T-helper 1 cell treated with Interleukin-12 subunit alpha and Interleukin-12 subunit beta and Interleukin-4 antibody, amounts not matched to agents 30 ng/mL and 1 ng/mL, for 36 hours (primary cell): Measurements from ENCODE around the gene U2AF1L4. TPM values are rescaled to one million over a fixed set of nuclear protein-coding genes. Genes with fewer than 3 reads are reported as not detected.

Experiments used
- intact Hi-C: fragments of 100-400 bp; cut with micrococcal nuclease; formaldehyde crosslinking; loops from one replicate; pipeline ENCODE4 v1.15.1; 2024
- total RNA-seq: library from RNA; stranded (reverse); gene quantifications from 2 replicates; pipeline ENCODE4 v1.2.3, GENCODE V29; 2022

The U2AF1L4 gene
- total RNA-seq, 1 donor from 2014 or later: 33.7 TPM

DNA sequence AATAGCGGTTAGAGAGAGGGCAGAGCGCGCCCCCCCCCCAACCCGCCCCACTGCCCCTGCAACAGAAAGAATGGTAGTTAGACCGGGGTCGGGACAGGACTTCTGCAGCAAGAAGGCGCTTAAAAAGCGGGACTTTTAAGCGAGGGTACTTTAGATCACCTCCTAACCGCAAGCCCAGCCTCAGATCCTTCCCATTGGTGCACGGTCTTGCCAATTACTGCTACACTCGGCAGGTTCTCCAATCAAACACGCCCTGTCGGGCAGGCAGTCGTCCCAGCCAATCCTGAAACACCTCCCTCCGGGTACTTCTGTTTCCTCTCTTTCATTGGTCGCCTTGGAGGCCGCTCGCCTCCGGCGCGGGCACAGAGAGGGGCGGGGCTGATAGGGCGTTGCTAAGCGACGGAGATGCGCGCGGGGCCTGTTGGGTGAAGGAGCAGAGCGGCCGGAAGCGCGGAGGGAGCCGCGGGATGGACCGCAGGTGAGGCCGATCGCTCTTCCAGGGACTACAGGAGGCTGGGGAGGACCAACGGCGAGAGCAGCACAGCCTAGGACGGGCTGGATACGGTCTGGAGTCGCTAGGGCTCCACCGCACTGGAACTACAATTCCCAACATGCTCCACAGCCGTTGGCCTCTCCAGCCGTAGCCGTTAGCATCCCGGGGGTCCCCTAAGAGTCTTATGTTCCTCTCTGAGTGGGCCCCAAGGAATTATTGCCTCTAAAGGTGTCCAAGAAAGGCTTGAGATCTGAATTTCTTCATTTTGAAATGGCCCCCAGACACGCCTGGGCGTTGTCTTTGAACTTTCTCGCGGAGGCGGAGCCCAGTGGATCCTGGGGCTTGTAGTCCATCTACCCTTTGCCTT lies 12.8 kb upstream of the U2AF1L4 start, which contains the start of gene PROSER3:
Gene PROSER3, plus strand, starts transcription at position 428 of the 860 bp plus-strand sequence. Its CDS starts 40 bp downstream, at position 468.
- intact Hi-C loops: loop anchor here (1.0 kb wide), 9 partner anchors 10 to 357 kb away; partner anchors contain the start of genes ARHGAP33, HAUS5, LIN37 and SDHAF1

DNA sequence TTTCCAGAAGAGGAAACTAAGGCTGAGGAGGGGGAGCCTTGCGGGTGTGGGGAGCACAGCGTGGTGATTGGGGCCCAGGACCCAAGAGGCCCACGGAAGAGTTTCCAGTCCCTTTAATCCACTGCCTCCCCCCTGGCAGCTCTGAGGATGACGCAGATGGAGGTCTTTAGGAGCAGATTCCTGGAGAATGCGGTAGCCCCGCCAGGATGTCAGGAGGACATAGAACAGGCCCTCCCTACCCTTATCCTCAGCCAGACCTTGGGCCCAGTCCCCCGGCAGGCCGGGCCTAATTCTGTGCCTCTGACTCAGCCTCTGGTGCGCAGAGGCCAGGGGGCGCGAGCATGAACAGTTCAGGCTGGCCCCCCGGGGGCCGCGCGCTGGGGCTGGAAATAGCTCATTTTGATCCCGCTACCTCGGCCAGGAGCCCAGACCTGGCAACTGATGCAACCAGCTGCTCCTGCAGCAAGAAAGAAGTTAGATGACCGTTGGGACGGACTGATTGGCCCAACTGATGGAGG lies 12.1 kb upstream of the U2AF1L4 start:
- intact Hi-C loops: no loop called here

DNA sequence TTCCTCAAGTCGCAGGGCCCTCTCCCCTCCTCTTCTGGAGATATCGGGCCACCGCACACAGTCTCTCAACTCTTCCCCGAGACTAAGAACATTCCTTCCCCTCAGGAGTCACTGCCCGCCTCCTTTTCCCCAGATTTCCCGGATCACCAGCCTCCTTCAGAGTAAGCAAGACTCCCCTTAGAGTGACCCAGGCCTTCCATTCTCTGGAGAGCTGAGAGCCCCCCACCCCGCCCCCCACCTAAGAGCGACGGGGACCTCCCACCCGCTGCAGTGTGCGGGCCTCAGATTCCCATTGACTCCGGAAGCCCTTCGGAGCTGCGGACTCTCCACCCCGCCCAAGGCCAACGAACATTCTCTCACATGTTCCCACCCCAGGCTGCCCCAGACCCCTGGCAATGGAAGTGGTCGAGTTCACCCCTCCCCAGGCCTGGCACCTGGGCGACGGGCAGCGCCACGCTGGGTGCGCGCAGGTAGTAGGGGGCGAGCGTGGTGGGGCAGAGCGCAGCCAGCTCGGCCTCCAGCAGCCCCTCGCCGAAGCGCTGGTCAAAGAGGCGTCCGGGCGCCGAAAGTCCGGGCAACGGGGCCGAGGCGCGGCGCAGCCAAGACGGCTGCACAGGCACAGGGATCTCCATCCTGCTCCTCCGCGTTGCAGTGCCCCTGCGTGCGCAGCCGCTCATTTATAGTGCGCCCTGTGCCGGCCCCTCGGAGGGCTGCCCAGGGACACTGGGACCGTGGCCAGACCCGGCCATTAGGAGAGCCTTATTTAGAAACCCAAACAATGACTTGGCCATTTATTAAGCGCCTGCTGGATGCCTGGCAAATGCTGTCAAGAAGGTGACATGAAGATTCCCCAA lies 11.4 kb upstream of the U2AF1L4 start, which contains the start of gene HSPB6:
Gene HSPB6, minus strand, starts transcription at position 653 of the 854 bp plus-strand sequence. Its CDS starts 21 bp downstream, at position 632.
- intact Hi-C loops: no loop called here

DNA sequence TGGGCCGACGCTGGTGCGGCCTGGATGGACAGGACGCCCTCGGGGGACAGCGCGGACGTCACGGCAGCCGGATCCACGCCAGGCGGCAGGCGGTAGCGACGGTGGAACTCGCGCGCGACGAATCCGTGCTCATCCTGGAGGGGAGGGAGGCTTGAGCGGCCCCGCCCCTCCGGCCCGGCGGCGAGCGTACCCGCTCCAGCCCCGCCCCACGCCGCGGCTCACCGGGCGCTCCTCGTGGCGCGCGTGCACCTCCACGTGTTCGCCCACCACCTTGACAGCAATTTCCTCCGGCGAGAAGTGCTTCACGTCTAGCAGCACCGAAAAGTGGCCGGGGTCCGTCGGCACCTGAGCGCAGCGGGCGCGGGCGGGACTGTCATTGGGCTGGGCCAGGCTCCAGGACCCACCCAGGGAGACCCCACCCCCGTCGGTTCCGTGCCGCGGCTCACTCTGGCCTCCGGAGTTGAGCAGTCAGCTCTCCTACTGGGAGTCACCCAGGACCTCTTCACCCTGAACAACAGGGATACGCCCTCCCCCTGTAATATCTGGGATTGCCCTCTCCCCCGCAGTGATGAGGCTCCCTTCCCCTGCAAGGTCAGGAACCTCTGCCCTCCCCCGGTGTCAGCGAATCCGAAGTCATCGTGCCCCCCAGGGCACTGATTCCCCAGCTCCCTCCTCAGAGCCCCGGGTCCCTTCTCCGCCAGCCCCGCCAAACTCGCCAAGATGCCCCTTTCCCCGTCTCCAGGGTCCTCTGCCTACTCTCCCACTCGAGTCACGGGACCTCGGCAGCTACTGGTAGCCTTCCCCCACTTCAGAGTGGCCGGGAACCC lies 10.5 kb upstream of the U2AF1L4 start:
- intact Hi-C loops: no loop called here

DNA sequence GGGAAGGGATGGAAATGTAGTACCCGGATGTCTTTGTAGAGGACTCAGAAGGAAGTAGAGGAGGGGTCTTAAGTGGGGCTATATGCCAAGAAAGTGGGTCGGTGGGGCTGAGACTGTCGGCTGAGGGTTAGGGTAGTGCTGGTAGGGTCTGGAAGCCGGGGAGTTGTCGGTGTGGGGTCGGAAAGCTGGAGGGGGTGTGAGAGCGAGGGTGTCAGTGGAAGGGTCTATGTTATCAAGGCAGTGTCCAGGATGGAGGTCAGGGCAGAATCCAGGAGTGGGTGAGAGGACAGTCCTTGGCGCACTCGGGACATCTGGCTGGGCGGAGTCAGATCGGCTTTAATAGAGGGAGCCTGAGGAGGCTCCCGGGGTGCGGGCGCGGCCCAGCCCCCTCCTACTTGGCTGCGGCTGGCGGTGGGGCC lies 9.9 kb upstream of the U2AF1L4 start:
- intact Hi-C loops: no loop called here

DNA sequence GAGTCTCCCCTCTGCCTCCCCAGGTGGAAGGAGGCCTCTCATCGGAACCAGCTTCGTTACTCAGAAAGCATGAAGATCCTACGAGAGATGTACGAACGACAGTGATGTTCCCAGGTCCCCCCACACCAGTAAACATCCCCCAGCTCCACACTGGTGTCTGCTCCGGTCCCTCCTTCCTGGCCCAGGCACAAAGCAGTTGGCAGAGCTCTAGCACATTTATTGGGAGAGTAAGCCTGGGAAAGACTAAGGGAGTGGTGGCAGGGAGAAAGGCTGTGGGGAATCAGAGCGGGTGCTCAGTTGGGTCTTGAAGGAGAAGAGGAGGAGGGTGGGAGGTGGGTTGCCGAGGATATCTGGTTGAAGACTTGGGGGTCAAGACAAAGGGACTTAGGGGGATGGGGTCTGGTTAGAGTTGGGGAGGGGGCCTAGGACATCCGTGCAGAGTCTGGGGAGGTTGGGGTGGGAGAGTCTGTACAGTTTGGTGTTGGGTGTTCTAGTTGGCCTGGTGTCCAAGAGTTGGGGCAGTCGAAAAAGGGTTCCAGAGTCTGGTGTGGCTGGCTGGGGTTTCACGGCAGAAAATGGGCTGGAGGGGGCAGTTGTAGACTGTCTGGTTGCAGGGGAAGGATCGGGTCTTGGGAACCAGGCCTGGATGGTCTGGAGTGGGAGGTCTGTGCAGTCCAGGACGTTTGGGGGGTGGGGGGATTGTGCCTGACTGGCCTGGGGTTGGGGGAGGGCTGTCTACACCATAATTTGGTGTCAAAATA lies 9.3 kb upstream of the U2AF1L4 start:
- intact Hi-C loops: no loop called here

DNA sequence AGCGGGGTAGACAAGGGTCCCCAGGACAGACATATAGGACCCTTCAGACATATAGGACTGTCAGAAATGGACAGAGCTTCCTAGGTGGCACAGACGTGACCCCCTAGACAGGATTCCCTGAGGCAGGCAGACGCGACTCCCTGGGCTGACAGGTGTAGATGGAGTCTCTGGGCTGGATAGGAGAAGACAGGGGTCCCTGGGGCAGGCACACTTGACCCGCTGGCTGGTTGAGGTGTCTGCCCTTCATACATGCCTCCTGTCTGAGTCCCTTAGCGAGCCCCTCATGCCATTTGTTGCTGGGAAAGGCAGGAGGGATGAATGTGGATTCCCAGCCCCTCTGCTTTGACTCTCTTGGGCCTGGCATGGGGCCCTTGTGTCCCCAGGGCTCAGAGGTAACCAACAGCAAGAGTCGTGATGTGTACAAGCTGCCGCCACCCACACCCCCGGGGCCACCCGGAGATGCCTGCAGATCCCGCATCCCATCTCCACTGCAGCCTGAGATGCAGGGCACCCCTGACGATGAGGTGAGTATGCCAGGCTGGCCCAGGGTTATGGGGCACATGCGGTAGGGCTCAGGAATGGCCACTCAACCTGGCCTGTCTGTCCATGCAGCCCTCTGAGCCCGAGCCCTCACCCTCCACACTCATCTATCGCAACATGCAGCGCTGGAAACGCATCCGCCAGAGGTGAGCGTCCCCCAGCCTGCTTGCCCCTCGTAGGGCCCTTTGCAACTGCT lies 8.6 kb upstream of the U2AF1L4 start:
- intact Hi-C loops: no loop called here

DNA sequence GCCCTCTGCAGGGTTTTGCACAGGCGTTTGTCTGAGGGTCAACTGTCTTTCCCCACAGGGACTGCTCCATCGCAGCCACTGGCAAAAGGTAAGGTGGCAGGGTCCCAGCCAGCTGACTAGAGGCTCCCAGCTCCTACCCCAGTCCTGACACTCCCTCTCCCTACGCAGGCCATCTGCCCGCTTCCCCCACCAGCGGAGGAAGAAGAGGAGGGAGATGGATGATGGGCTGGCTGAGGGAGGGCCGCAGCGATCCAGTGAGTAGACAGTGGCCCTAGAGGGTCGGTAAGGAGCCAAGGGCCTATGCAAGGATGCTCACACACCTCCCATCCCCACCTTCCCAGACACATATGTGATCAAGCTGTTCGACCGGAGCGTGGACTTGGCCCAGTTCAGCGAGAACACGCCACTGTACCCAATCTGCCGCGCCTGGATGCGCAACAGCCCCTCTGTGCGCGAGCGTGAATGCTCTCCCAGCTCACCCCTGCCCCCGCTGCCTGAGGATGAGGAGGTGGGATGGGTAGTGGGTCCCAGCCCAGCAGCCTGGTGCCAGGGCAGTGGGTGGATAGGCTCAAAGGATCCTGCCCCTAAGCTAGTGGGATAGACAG lies 7.6 kb upstream of the U2AF1L4 start:
- intact Hi-C loops: no loop called here

DNA sequence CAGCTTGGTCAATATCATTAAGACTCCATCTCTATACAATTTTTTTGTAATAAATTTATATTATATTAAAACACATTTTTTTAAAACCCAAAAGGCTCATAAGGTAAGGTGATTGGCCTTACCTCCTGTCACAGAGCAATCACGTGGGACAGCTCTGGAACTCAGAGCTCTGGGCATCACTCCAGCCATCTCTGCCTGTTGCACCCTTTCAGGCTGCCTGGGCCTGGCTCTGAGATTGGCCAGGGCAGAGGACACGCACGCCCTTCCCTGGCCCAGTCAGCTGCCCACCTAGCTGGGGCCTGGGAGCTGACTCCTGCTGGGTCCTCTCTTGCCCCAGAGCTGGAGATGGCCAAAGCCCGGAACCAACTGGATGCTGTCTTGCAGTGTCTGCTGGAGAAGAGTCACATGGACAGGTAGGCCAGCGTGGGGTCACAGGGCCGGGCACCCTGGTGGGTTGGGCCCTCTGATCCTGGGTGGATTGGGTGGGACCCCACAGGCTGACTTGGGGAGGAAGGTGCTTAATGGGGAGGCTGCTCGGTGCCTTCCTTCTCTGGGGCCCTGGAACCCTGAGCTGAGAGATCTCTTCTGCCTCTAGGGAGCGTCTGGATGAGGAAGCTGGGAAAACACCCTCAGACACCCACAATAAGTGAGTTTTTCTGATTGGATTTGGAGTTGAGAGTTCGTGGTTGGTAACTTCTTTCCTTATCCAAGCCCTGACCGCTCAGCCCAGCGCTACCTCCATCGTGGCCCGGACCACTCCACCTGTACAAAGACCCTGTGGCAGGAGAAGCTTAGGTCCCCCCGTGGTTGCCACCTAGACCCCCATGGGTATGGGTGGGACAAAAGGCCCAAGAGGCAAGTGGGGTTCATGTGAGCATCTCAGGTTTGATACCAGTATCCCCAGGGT lies 6.9 kb upstream of the U2AF1L4 start:
- intact Hi-C loops: no loop called here

DNA sequence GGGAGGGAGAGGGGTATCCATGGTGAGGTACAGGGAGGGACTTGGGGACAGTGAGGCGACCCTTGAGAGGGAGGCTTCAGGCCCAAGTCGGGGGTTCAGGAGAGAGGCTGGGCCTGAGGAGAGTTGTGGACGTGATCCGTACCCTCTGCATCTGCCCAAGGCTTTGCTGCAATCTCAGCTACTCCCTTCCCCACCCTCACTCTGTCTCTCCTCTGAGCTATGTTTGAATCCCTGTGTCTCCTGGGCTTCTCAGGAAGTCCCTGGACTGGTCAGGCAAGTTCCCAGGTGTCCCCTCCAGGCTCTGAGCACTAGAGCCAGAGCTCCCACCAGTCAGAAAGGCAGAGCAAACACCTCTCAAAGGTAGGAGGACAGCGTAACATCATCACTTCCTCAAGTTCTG lies 4.9 kb upstream of the U2AF1L4 start:
- intact Hi-C loops: no loop called here

DNA sequence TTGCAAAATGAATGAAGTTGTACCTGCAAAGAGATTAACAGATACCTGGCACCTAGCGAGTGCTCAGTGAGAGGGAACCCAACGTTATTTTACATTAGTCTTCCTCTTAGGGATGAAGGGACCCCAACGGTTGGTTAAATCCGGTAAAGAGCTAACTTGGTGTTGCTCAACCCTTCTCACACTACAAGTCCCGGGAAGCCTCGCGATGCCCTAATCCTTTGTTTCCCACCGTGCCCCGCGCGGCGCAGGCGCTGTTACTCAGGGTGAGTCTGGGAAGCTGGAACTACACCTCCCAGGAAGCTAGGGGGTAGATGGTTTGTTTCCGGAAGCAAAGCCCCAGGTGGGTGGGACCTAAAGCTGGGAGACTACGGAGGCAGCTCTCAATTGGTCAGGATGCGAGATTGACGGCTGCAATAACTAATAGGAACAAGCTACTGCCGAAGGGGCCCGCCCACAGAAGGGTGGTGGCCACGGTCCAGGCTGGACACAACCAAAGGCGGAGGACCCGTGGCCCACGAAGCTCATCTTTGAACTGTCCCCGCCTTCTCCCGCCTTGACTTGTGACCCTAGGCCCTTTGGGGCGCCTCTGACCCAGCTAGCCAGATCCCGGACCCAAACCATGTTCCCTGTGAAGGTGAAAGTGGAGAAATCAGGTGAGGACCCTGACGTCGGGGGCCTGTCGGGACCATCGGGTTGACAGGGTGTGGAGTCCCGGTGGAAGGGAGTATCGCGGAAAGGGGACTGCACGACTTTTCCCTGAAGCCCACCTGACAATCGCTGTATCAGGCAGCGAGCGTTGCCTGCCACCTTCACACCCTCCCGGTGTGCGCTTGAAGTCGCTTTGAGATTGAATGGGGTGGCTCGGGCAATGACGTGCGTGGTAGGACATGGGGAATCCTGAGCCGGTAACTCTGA lies 3.1 kb upstream of the U2AF1L4 start, which contains the start of gene LIN37:
Gene LIN37, plus strand, starts transcription at position 471 of the 915 bp plus-strand sequence. Its CDS starts 149 bp downstream, at position 620.
- intact Hi-C loops: loop anchor here (1.0 to 10.0 kb wide), 16 partner anchors 8 to 1626 kb away; partner anchors contain the start of genes ALKBH6, ARHGAP33, HAUS5 and POLR2I

DNA sequence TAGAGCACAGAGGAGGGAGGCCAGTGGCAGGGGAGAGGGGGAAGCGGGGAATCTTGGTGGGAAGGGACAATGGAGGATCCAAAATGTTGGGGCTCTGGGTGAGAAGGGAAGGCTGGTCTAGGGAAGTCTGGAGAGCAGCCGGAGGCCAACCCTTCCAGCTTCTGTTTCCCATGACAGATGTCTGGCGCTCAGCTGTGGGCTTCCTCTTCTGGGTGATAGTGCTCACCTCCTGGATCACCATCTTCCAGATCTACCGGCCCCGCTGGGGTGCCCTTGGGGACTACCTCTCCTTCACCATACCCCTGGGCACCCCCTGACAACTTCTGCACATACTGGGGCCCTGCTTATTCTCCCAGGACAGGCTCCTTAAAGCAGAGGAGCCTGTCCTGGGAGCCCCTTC lies 1.3 kb upstream of the U2AF1L4 start:
- intact Hi-C loops: loop anchor here (5.0 to 10.0 kb wide), 3 partner anchors 1028 to 1628 kb away; partner anchors contain the start of genes SCGB2B2, ZNF302, ZNF527 and ZNF850

DNA sequence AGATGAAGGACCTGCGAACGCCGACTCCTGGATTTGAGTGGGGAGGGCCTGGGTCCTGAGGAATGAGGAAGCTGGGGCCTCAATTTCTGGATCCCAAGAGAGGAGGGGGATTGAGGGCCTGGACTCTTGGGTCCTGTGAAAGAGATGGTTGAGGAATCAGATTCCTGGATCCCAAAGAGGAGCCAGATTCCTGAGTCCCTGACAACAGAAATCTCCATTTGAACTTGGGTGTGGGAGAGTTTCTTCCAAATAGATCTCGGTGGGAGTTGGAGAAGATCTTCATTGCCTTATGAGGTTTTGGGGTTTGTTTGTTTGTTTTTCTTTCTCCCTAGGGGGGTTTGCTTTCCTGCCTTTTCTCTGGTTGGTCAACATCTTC lies 857 bp upstream of the U2AF1L4 start:
- intact Hi-C loops: loop anchor here (5.0 to 10.0 kb wide), 3 partner anchors 1029 to 1629 kb away; partner anchors contain the start of genes SCGB2B2, ZNF302, ZNF527 and ZNF850

DNA sequence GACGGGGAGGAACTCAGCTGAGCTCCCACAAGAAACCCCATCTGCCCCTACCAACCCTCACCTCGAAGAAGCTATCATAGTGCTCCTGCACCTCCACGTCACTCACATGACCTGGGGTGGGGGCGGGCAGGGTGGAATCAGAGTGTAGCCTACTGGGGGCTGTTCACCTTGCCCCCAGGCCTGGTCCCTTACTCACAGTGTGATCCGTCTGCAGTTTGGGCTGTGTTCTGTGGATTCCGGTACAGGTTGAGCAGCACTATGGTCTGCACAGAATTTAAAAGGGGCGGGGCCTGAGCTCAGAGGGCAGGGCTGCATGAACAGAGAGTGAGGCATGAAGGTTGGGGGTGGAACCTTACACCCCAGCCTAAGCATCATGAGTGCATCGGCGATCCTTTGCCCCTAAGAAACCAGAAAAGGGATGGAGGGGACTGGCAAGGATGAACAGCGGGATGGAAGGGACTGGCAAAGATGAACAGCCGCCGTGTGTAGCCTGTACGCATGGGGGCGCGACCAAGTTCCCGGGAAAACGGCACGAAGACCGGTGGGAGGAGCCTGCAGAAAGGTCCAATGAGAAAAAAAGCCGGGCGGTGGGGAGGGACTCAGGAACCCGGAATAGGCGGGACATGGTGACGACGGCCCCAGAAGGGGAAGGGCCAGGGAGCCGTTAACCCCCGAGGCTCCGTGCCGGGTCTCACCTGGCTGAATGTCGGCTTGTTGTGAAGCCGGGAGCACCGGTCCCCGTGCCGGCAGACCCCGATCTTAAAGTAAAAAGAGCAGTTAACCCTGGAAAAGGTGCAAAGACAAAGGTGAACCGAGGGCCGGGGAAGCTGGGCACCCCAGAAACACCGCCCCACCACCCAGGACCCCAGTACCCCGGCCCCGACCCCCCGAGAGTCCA lies 539 bp downstream of the U2AF1L4 start:
- intact Hi-C loops: loop anchor here (1.0 to 10.0 kb wide), 13 partner anchors 28 to 1630 kb away; partner anchors contain the start of genes ARHGAP33, HAUS5, SCGB2B2 and TMEM147
